Panc1 (cell line): ENCODE data around the gene CTDSP2. TPM values are rescaled to one million over a fixed set of nuclear protein-coding genes. Genes with fewer than 3 reads are reported as not detected.

ENCODE experiments used
- ATAC-seq: fragments of 200-7000 bp; cut with Tn5 transposase; 2 replicates; pipeline ENCODE4 v1.9.1; 2020; ENCODE audit warnings: mild to moderate bottlenecking, moderate library complexity
- BruUV-seq: library from RNA; stranded (reverse); fragments of 400-500 nt; replicated peaks from 2 replicates; lab custom pipeline; 2021; lab: Mats Ljungman, UMichigan
- CTCF ChIA-PET: fragments of 300-600 bp; sonication (Branson Sonifier 250); formaldehyde crosslinking; loops from one replicate; lab custom pipeline; 2022; ENCODE audit warnings: antibody characterized with exemption; lab: Charles Lee
- POLR2A ChIA-PET: fragments of 300-600 bp; sonication (Branson Sonifier 250); formaldehyde crosslinking; loops from one replicate; lab custom pipeline; 2022; ENCODE audit warnings: antibody characterized with exemption; lab: Charles Lee
- DNase-seq: peaks from one replicate; pipeline ENCODE4 v3.0.0-alpha.2; 2010; ENCODE audit warnings: low read depth, low spot score
- H3K27ac ChIP-seq: 2 replicates; pipeline ENCODE4 v1.5.1; 2011; ENCODE audit warnings: mild to moderate bottlenecking, low read length, inconsistent platforms
- H3K27me3 ChIP-seq: fragments of 200-500 bp; sonication (Bioruptor generic); 2 replicates; pipeline ENCODE4 v1.6.0; 2014; ENCODE audit warnings: low read length, inconsistent platforms; ENCODE audit not compliant: control insufficient read depth, insufficient read depth
- H3K36me3 ChIP-seq: fragments of 200-500 bp; sonication (Bioruptor generic); 2 replicates; pipeline ENCODE4 v1.5.1; 2014; ENCODE audit warnings: inconsistent platforms, mild to moderate bottlenecking, low read length, moderate library complexity; ENCODE audit not compliant: control insufficient read depth, insufficient read depth
- H3K4me1 ChIP-seq: 2 replicates; pipeline ENCODE4 v1.5.1; 2011; ENCODE audit warnings: inconsistent platforms, mild to moderate bottlenecking, low read length, moderate library complexity; ENCODE audit not compliant: control insufficient read depth, insufficient read depth
- H3K4me3 ChIP-seq, 2 experiments: 2 replicates each; pipeline ENCODE4 v1.5.1; 2011 to 2012; ENCODE audit warnings: low read depth in 2 of 2, low read length in 2 of 2, mild to moderate bottlenecking in 2 of 2, inconsistent platforms in 1 of 2, moderate library complexity in 1 of 2
- H3K9me3 ChIP-seq: fragments of 200-500 bp; sonication (Bioruptor generic); 2 replicates; pipeline ENCODE4 v1.5.1; 2014; ENCODE audit warnings: low read depth, mild to moderate bottlenecking, inconsistent platforms, low read length, moderate library complexity; ENCODE audit not compliant: control insufficient read depth, insufficient read depth
- CTCF ChIP-seq: fragments of 450-650 bp; IDR thresholded peaks from 2 replicates; pipeline ENCODE4 v1.5.1; 2017; ENCODE audit warnings: mild to moderate bottlenecking
- POLR2AphosphoS5 ChIP-seq: IDR thresholded peaks from 2 replicates; pipeline ENCODE4 v1.6.1; 2012; ENCODE audit warnings: mild to moderate bottlenecking, low read depth, low read length, moderate library complexity
- REST ChIP-seq, 2 experiments: IDR thresholded peaks; 2 replicates each; pipeline ENCODE4 v1.6.1; 2011 to 2012; ENCODE audit warnings: low read depth in 2 of 2, control low read depth in 1 of 2, low read length in 1 of 2, mild to moderate bottlenecking in 1 of 2, moderate library complexity in 1 of 2; ENCODE audit not compliant: insufficient read depth in 1 of 2
- SIN3A ChIP-seq: IDR thresholded peaks from 2 replicates; pipeline ENCODE4 v1.6.1; 2012; ENCODE audit warnings: low read depth, mild to moderate bottlenecking, low read length, moderate library complexity, borderline replicate concordance; ENCODE audit not compliant: insufficient read depth
- TCF7L2 ChIP-seq: IDR thresholded peaks from 2 replicates; pipeline ENCODE4 v1.6.1; 2011; ENCODE audit warnings: mild to moderate bottlenecking, low read depth, low read length, inconsistent platforms
- in situ Hi-C: cut with HindIII; loops from 2 replicates; pipeline ENCODE4 v1.10.0; 2016; ENCODE audit warnings: low sequenced_read_pairs, low pct_unique_long_range_greater_than_20kb
- intact Hi-C: fragments of 100-400 bp; cut with micrococcal nuclease; formaldehyde crosslinking; loops from one replicate; pipeline ENCODE4 v1.10.0; 2022; ENCODE audit not compliant: unreplicated experiment
- total RNA-seq: library from RNA; stranded (reverse); gene quantifications from one replicate; pipeline ENCODE4 v1.2.1, GENCODE V29; 2021; ENCODE audit not compliant: unreplicated experiment

Gene CTDSP2
- total RNA-seq, 1 experiment from 2014 or later = 120 TPM

GRCh38 chr12:57877876-57878275 lies 31.3 kb upstream of the CTDSP2 start:
- no peak for DNase-seq
- no peaks in the 10 kb centered on the region; the same call in none of the 2 replicates for H3K4me1 ChIP-seq
- POLR2A ChIA-PET = interaction anchor here (0.7 kb wide), 1 partner anchor 12 kb away, joined by 4 read pairs; no protein-coding TSS in a partner anchor
- in situ Hi-C loops (no loop called here), intact Hi-C loops (no loop called here)
- no peak for TF ChIP-seq POLR2AphosphoS5
- no peak for TF ChIP-seq SIN3A
- TF ChIP-seq REST (IDR thresholded peaks at IDR 0.05; ENCODE audit: insufficient read depth in 1 of 2, low read depth in 2 of 2, low read length in 1 of 2) = no peak
- TF ChIP-seq CTCF = no peak
- TF ChIP-seq TCF7L2 = no peak
- no peak overlapping the region for H3K4me3 ChIP-seq
- no peaks in the 10 kb centered on the region for H3K27me3 ChIP-seq
- CTCF ChIA-PET = no interaction called here
- no peaks in the 10 kb centered on the region for H3K9me3 ChIP-seq
- H3K36me3 ChIP-seq = no peaks in the 10 kb centered on the region
- BruUV-seq = no TSS peak
- H3K27ac ChIP-seq = no peak overlapping the region
- no peak for ATAC-seq

- DNase-seq = no peak
- Histone ChIP-seq H3K4me3 (no peak overlapping the region), H3K9me3 (no peaks in the 10 kb centered on the region), H3K27ac (peak overlapping the region; percentile 52; the same call in 1 of the 2 replicates), H3K4me1 (no peaks in the 10 kb centered on the region; the same call in none of the 2 replicates), H3K27me3 (no peaks in the 10 kb centered on the region), H3K36me3 (no peaks in the 10 kb centered on the region)
- TF ChIP-seq REST (IDR thresholded peaks at IDR 0.05; ENCODE audit: insufficient read depth in 1 of 2, low read depth in 2 of 2, low read length in 1 of 2) = no peak
- no peak for TF ChIP-seq SIN3A
- TF ChIP-seq POLR2AphosphoS5 = no peak
- TF ChIP-seq TCF7L2 = no peak
- TF ChIP-seq CTCF = no peak
- CTCF ChIA-PET = no interaction called here
- intact Hi-C loops (no loop called here), in situ Hi-C loops (no loop called here)
- ATAC-seq = peak; percentile 69
- no TSS peak for BruUV-seq
- POLR2A ChIA-PET = no interaction called here
Observed at GRCh38 chr12:57875753-57876547, 29.4 kb upstream of the CTDSP2 start.
